Right ventricle myocardium superior (tissue), 1 donor: ENCODE data around the gene ITPR3. TPM values are rescaled to one million over a fixed set of nuclear protein-coding genes. Genes with fewer than 3 reads are reported as not detected.

ENCODE experiments used
- microRNA-seq: library from miRNA; unstranded; fragments of <30 nt; microRNA quantifications from one replicate; pipeline ENCODE4 v1.2.0, GENCODE V29; 2020
- total RNA-seq: library from RNA; stranded (reverse); fragmentation: NEBNext Ultra II Directional; extraction: Animal tissue kit (Norgen Biotek cat#: 25700); gene quantifications from one replicate; pipeline ENCODE4 v1.2.1, GENCODE V29; 2021
- donor health status: DM: no; HTN: yes; CAD: no; lungs with severe emphysema.

ITPR3 gene
- total RNA-seq, 1 donor from 2014 or later, result 6.0 TPM

Small RNAs within 50 kb of the gene (microRNA-seq; reads per million reads assigned to microRNA genes)
- gene MIR3934, result 0.97 reads per million

Other genes with a start within 250 kb of the ITPR3 start
- 0.97 TPM for gene KIFC1, start 229.5 kb upstream of the ITPR3 start, total RNA-seq
- gene PHF1, start 210.3 kb upstream of the ITPR3 start, total RNA-seq, result 50.6 TPM
- gene CUTA, start 203.2 kb upstream of the ITPR3 start, total RNA-seq, result 102 TPM
- gene SYNGAP1, start 201.3 kb upstream of the ITPR3 start, total RNA-seq, result 4.8 TPM
- gene ZBTB9, start 166.7 kb upstream of the ITPR3 start, total RNA-seq, result 4.3 TPM
- gene BAK1, start 41.0 kb upstream of the ITPR3 start, total RNA-seq, result 25.0 TPM
- 208 TPM for gene UQCC2, start 90.4 kb downstream of the ITPR3 start, total RNA-seq
- gene IP6K3, start 125.6 kb downstream of the ITPR3 start, total RNA-seq, result 44.2 TPM
- 19.1 TPM for gene LEMD2, start 167.8 kb downstream of the ITPR3 start, total RNA-seq
- not detected for gene MLN, start 182.7 kb downstream of the ITPR3 start, total RNA-seq